Activated T-cell treated with anti-CD3 and anti-CD28 coated beads for 4 hours (primary cell): Measurements from ENCODE around the gene SAFB.

Source experiments
- DNase-seq: peaks from one replicate; pipeline ENCODE4 v3.0.0-alpha.2; 2020

SAFB gene

GRCh38 chr19:5671600-5671999, 48.7 kb downstream of the SAFB start:
- no peak for DNase-seq

GRCh38 chr19:5672708-5673459, 50.0 kb downstream of the SAFB start:
- DNase-seq: no peak

GRCh38 chr19:5673752-5674151, 50.9 kb downstream of the SAFB start:
- no peak for DNase-seq

GRCh38 chr19:5674714-5675113, 51.8 kb downstream of the SAFB start:
- DNase-seq: no peak

GRCh38 chr19:5676105-5676771, 53.4 kb downstream of the SAFB start:
- DNase-seq: no peak

- DNase-seq: no peak
Measured at GRCh38 chr19:5676772-5677105, 53.9 kb downstream of the SAFB start.

- DNase-seq: no peak
Measured at GRCh38 chr19:5677136-5677535, 54.3 kb downstream of the SAFB start.

- DNase-seq: no peak
Measured at GRCh38 chr19:5677580-5677979, 54.7 kb downstream of the SAFB start.

GRCh38 chr19:5678071-5678718, 55.3 kb downstream of the SAFB start:
- DNase-seq: no peak

- no peak for DNase-seq
Measured at GRCh38 chr19:5679289-5680083, 56.6 kb downstream of the SAFB start.

- no peak for DNase-seq
Measured at GRCh38 chr19:5680084-5680436, 57.2 kb downstream of the SAFB start.

- DNase-seq: peak; percentile 95
Measured at GRCh38 chr19:5680437-5681368, 57.8 kb downstream of the SAFB start, which contains the start of the genes HSD11B1L and MICOS13. Gene HSD11B1L, plus strand, starts transcription at chr19:5681027. Its CDS starts 3,806 bp downstream, at chr19:5684833. Gene MICOS13, minus strand, starts transcription at chr19:5680516. Its CDS starts 30 bp downstream, at chr19:5680486.

- no peak for DNase-seq
Measured at GRCh38 chr19:5681391-5682106, 58.7 kb downstream of the SAFB start.

- no peak for DNase-seq
Measured at GRCh38 chr19:5682107-5682482, 59.2 kb downstream of the SAFB start.

GRCh38 chr19:5683177-5683886, 60.4 kb downstream of the SAFB start:
- no peak for DNase-seq

- DNase-seq: no peak
Measured at GRCh38 chr19:5684694-5685430, 62.0 kb downstream of the SAFB start.

GRCh38 chr19:5686326-5686646, 63.4 kb downstream of the SAFB start:
- DNase-seq: no peak

- peak; percentile 90 for DNase-seq
Measured at GRCh38 chr19:5686647-5687359, 63.9 kb downstream of the SAFB start.
